Measurements from ENCODE around the gene SLC35G4. TPM values are rescaled to one million over a fixed set of nuclear protein-coding genes. Genes with fewer than 3 reads are reported as not detected.
"Not testable (repeated sequence)": the region's sequence is repeated elsewhere in the genome, so short reads cannot be mapped to it uniquely, and the experiment has no call there.

SLC35G4 gene
- not detected for total RNA-seq

GRCh38 chr18:11609488-11609887 lies at the start of gene SLC35G4:
SLC35G4 (plus strand) TSS chr18:11609596; CDS start chr18:11609596, 0 bp downstream.
- not testable (repeated sequence) for H3K4me1 ChIP-seq; H3K27me3 ChIP-seq; H3K4me3 ChIP-seq; H3K27ac ChIP-seq; DNase-seq (ENCODE audit: low spot score in 2 of 2); H3K36me3 ChIP-seq; H3K9me3 ChIP-seq
- WGBS = 83% methylated on average over 5 of the region's 9 CpGs

- WGBS = 54% methylated on average over 4 of the region's 4 CpGs
- Histone ChIP-seq H3K9me3 (no peaks in the 10 kb centered on the region), H3K27ac (no peak overlapping the region), H3K36me3 (no peaks in the 10 kb centered on the region), H3K27me3 (peaks cover 4% of the 10 kb centered on the region), H3K4me3 (no peak overlapping the region), H3K4me1 (no peaks in the 10 kb centered on the region)
- TF ChIP-seq CTCF (IDR thresholded peaks at IDR 0.05) (no peak), POLR2AphosphoS5 (IDR thresholded peaks at IDR 0.05) (no peak), EP300 (IDR thresholded peaks at IDR 0.05) (no peak), POLR2A (IDR thresholded peaks at IDR 0.05) (no peak)
- DNase-seq (ENCODE audit: low spot score in 2 of 2) = no peak
These were observed 48.1 kb upstream of the SLC35G4 start for GRCh38 chr18:11561293-11561692.

GRCh38 chr18:11565716-11566115 lies 43.7 kb upstream of the SLC35G4 start:
- no peak for DNase-seq (ENCODE audit: low spot score in 2 of 2)
- Histone ChIP-seq H3K4me1 (no peaks in the 10 kb centered on the region), H3K9me3 (no peaks in the 10 kb centered on the region), H3K27ac (no peak overlapping the region), H3K4me3 (no peak overlapping the region), H3K27me3 (no peaks in the 10 kb centered on the region), H3K36me3 (no peaks in the 10 kb centered on the region)
- WGBS = 60% methylated on average over 1 of the region's 5 CpGs
- no peak for TF ChIP-seq CTCF (IDR thresholded peaks at IDR 0.05)
- TF ChIP-seq EP300 (IDR thresholded peaks at IDR 0.05) = no peak
- TF ChIP-seq POLR2AphosphoS5 (IDR thresholded peaks at IDR 0.05) = no peak
- no peak for TF ChIP-seq POLR2A (IDR thresholded peaks at IDR 0.05)

- 78% methylated on average over 5 of the region's 5 CpGs for WGBS
These were observed 43.0 kb upstream of the SLC35G4 start for GRCh38 chr18:11566236-11566965.

GRCh38 chr18:11567396-11567795 lies 42.0 kb upstream of the SLC35G4 start:
- Histone ChIP-seq H3K9me3 (no peaks in the 10 kb centered on the region), H3K4me1 (no peaks in the 10 kb centered on the region), H3K27ac (no peak overlapping the region), H3K27me3 (peaks cover 5% of the 10 kb centered on the region), H3K36me3 (no peaks in the 10 kb centered on the region), H3K4me3 (no peak overlapping the region)
- TF ChIP-seq EP300 (IDR thresholded peaks at IDR 0.05) (no peak), CTCF (IDR thresholded peaks at IDR 0.05) (no peak), POLR2AphosphoS5 (IDR thresholded peaks at IDR 0.05) (no peak), POLR2A (IDR thresholded peaks at IDR 0.05) (no peak)
- DNase-seq (ENCODE audit: low spot score in 2 of 2) = no peak
- 81% methylated on average over 7 of the region's 7 CpGs for WGBS

More at GRCh38 chr18:11566236-11566965, 43.0 kb upstream of the SLC35G4 start:
- Histone ChIP-seq H3K4me3 (no peak overlapping the region), H3K4me1 (no peaks in the 10 kb centered on the region), H3K27me3 (no peaks in the 10 kb centered on the region), H3K36me3 (no peaks in the 10 kb centered on the region), H3K27ac (no peak overlapping the region), H3K9me3 (no peaks in the 10 kb centered on the region)
- DNase-seq (ENCODE audit: low spot score in 2 of 2) = no peak
- TF ChIP-seq EP300 (IDR thresholded peaks at IDR 0.05) (no peak), POLR2AphosphoS5 (IDR thresholded peaks at IDR 0.05) (no peak), POLR2A (IDR thresholded peaks at IDR 0.05) (no peak), CTCF (IDR thresholded peaks at IDR 0.05) (no peak)
